ENCODE measurements around the gene CNPY2.

DNA sequence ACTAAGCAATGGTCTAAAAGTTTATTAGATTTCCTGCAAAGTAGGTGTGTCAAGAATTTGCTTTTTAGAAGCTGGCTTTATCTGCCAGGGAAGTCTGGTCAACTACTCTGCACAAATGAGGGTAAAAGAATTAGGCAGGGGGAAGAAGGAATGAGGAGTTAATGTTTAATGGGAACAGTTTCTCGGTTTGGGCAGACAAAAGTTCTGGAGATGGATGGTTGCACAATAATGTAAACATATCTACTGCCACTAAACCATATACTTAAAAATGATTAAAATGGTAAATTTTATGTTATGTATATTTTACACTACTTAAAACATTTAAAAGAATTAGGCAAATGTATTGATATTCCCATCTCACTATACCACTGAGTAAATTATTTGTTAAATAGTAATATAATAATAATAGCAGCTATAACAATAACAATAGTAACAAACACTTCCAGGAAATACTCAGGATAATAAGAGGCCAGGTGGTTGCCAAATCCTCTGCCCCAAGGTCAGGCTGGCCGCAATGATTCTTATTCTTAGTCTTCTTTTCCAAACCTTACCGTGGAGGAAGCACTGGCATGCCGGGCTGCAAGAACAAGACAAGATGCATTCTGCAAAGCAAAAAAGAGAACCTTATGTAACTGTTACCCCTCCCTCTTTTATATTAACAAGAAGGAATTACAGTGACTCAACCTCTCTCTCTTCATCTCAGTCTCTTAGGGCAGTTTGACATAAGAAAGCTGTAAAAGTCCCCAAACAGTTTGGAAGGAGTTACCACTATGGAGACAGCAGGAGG, 29.6 kb downstream of the CNPY2 start:
- TF ChIP-seq XRCC5 (optimal IDR thresholded peaks at IDR 0.05; ENCODE audit: low read length) (no peak), SETDB1 (CRISPR knock-in tag; IDR thresholded peaks at IDR 0.05; ENCODE audit: borderline replicate concordance) (no peak), EZH2 (conservative IDR thresholded peaks at IDR 0.05; ENCODE audit: low read depth, low read length) (no peak), POLR2A (IDR thresholded peaks at IDR 0.05; ENCODE audit: insufficient read depth in 1 of 2, low read depth in 2 of 2, low read length in 2 of 2) (no peak)
- TF ChIP-seq, protein P1, sequence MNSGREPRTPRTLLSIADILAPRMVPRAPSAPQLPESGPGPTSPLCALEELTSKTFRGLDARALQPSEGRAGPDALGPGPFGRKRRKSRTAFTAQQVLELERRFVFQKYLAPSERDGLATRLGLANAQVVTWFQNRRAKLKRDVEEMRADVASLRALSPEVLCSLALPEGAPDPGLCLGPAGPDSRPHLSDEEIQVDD (CRISPR knock-in tag; IDR thresholded peaks at IDR 0.05; ENCODE audit: borderline replicate concordance), result no peak
- TF ChIP-seq, protein P2, sequence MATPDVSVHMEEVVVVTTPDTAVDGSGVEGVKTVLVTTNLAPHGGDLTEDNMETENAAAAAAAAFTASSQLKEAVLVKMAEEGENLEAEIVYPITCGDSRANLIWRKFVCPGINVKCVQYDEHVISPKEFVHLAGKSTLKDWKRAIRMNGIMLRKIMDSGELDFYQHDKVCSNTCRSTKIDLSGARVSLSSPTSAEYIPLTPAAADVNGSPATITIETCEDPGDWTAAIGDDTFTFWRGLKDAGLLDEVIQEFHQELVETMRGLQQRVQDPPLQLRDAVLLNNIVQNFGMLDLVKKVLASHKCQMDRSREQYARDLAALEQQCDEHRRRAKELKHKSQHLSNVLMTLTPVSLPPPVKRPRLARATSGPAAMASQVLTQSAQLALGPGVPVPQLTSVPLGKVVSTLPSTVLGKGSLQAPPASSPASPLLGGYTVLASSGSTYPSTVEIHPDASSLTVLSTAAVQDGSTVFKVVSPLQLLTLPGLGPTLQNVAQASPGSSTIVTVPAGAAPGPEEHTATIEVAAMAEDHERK (CRISPR knock-in tag; IDR thresholded peaks at IDR 0.05; ENCODE audit: low read depth), result no peak

All from HepG2 (cell line).